Parathyroid adenoma (tissue), 2 donors: ENCODE results near the gene PLEKHA7.

ENCODE experiments used
- H2AFZ ChIP-seq: fragments of 300-600 bp; sonication (generic); one replicate; pipeline ENCODE4 v1.7.0; 2017; ENCODE audit warnings: antibody characterized with exemption, mild to moderate bottlenecking
- H3K27ac ChIP-seq: fragments of 300-600 bp; sonication (generic); one replicate; pipeline ENCODE4 v1.7.0; 2017
- H3K27me3 ChIP-seq: fragments of 300-600 bp; sonication (generic); one replicate; pipeline ENCODE4 v1.7.0; 2017; ENCODE audit warnings: low read length; ENCODE audit not compliant: control insufficient read depth, insufficient read depth
- H3K36me3 ChIP-seq: fragments of 300-600 bp; sonication (generic); one replicate; pipeline ENCODE4 v1.7.0; 2017; ENCODE audit warnings: low read length; ENCODE audit not compliant: control insufficient read depth, insufficient read depth
- H3K4me1 ChIP-seq: fragments of 300-600 bp; sonication (generic); one replicate; pipeline ENCODE4 v1.7.0; 2017; ENCODE audit warnings: control low read depth
- H3K4me2 ChIP-seq: fragments of 300-600 bp; sonication (generic); one replicate; pipeline ENCODE4 v1.7.0; 2017; ENCODE audit warnings: low read length
- H3K4me3 ChIP-seq: fragments of 300-600 bp; sonication (generic); one replicate; pipeline ENCODE4 v1.7.0; 2017; ENCODE audit warnings: low read depth, low read length
- H3K79me2 ChIP-seq: fragments of 300-600 bp; sonication (generic); one replicate; pipeline ENCODE4 v1.7.0; 2017; ENCODE audit warnings: control low read depth
- H3K9ac ChIP-seq: fragments of 300-600 bp; sonication (generic); one replicate; pipeline ENCODE4 v1.7.0; 2017; ENCODE audit warnings: mild to moderate bottlenecking
- H3K9me3 ChIP-seq: fragments of 300-600 bp; sonication (generic); one replicate; pipeline ENCODE4 v1.7.0; 2017; ENCODE audit warnings: low read length; ENCODE audit not compliant: control insufficient read depth
- CTCF ChIP-seq: fragments of 300-600 bp; sonication (generic); IDR thresholded peaks from one replicate; pipeline ENCODE4 v1.7.0; 2017; ENCODE audit warnings: antibody characterized with exemption, mild to moderate bottlenecking
- donor health status: primary hyperparathyroidism.

The PLEKHA7 gene

GRCh38 chr11:17008099-17008498 lies 6.1 kb downstream of the PLEKHA7 start:
- TF ChIP-seq CTCF = no peak
- no peak overlapping the region for H3K27ac ChIP-seq
- H3K4me2 ChIP-seq = no peak overlapping the region
- no peak overlapping the region for H3K4me3 ChIP-seq
- H3K79me2 ChIP-seq = no peaks in the 10 kb centered on the region
- no peak overlapping the region for H2AFZ ChIP-seq
- H3K27me3 ChIP-seq = no peaks in the 10 kb centered on the region
- H3K36me3 ChIP-seq = no peaks in the 10 kb centered on the region
- H3K9ac ChIP-seq = no peak overlapping the region
- H3K9me3 ChIP-seq = no peaks in the 10 kb centered on the region
- H3K4me1 ChIP-seq = peaks cover 2% of the 10 kb centered on the region

GRCh38 chr11:17005646-17006045 lies 8.6 kb downstream of the PLEKHA7 start:
- H3K4me1 ChIP-seq = no peaks in the 10 kb centered on the region
- no peak overlapping the region for H3K4me2 ChIP-seq
- H2AFZ ChIP-seq = no peak overlapping the region
- H3K27me3 ChIP-seq = no peaks in the 10 kb centered on the region
- H3K36me3 ChIP-seq = no peaks in the 10 kb centered on the region
- no peak overlapping the region for H3K9ac ChIP-seq
- no peak overlapping the region for H3K4me3 ChIP-seq
- no peaks in the 10 kb centered on the region for H3K79me2 ChIP-seq
- TF ChIP-seq CTCF = no peak
- no peak overlapping the region for H3K27ac ChIP-seq
- H3K9me3 ChIP-seq = no peaks in the 10 kb centered on the region

- no peak overlapping the region for H3K9ac ChIP-seq
- H3K9me3 ChIP-seq = no peaks in the 10 kb centered on the region
- no peak for TF ChIP-seq CTCF
- no peak overlapping the region for H3K4me2 ChIP-seq
- no peaks in the 10 kb centered on the region for H3K27me3 ChIP-seq
- no peaks in the 10 kb centered on the region for H3K36me3 ChIP-seq
- H3K27ac ChIP-seq = no peak overlapping the region
- no peak overlapping the region for H2AFZ ChIP-seq
- H3K4me3 ChIP-seq = no peak overlapping the region
- no peaks in the 10 kb centered on the region for H3K79me2 ChIP-seq
- no peaks in the 10 kb centered on the region for H3K4me1 ChIP-seq
Measured at GRCh38 chr11:17004486-17005148, 9.6 kb downstream of the PLEKHA7 start.

GRCh38 chr11:17003426-17003825 lies 10.8 kb downstream of the PLEKHA7 start:
- TF ChIP-seq CTCF = no peak
- Histone ChIP-seq H3K79me2 (no peaks in the 10 kb centered on the region), H3K27ac (no peak overlapping the region), H3K36me3 (no peaks in the 10 kb centered on the region), H3K4me2 (no peak overlapping the region), H2AFZ (no peak overlapping the region), H3K27me3 (no peaks in the 10 kb centered on the region), H3K4me1 (no peaks in the 10 kb centered on the region), H3K4me3 (no peak overlapping the region), H3K9me3 (no peaks in the 10 kb centered on the region), H3K9ac (no peak overlapping the region)

GRCh38 chr11:17002543-17002942 lies 11.7 kb downstream of the PLEKHA7 start:
- H2AFZ ChIP-seq = no peak overlapping the region
- H3K27me3 ChIP-seq = no peaks in the 10 kb centered on the region
- TF ChIP-seq CTCF = no peak
- H3K4me3 ChIP-seq = no peak overlapping the region
- no peak overlapping the region for H3K27ac ChIP-seq
- H3K9ac ChIP-seq = no peak overlapping the region
- H3K4me1 ChIP-seq = peaks cover 5% of the 10 kb centered on the region
- no peaks in the 10 kb centered on the region for H3K79me2 ChIP-seq
- H3K4me2 ChIP-seq = no peak overlapping the region
- H3K9me3 ChIP-seq = no peaks in the 10 kb centered on the region
- H3K36me3 ChIP-seq = no peaks in the 10 kb centered on the region
